HG02763 (cell line): Measurements from ENCODE around the gene FYN.

Experiments
- ATAC-seq: cut with Tn5 transposase; IDR thresholded peaks from one replicate; pipeline ENCODE4 v1.9.1; 2021; ENCODE audit warnings: mild to moderate bottlenecking, moderate library complexity; ENCODE audit not compliant: unreplicated experiment

The FYN gene

DNA sequence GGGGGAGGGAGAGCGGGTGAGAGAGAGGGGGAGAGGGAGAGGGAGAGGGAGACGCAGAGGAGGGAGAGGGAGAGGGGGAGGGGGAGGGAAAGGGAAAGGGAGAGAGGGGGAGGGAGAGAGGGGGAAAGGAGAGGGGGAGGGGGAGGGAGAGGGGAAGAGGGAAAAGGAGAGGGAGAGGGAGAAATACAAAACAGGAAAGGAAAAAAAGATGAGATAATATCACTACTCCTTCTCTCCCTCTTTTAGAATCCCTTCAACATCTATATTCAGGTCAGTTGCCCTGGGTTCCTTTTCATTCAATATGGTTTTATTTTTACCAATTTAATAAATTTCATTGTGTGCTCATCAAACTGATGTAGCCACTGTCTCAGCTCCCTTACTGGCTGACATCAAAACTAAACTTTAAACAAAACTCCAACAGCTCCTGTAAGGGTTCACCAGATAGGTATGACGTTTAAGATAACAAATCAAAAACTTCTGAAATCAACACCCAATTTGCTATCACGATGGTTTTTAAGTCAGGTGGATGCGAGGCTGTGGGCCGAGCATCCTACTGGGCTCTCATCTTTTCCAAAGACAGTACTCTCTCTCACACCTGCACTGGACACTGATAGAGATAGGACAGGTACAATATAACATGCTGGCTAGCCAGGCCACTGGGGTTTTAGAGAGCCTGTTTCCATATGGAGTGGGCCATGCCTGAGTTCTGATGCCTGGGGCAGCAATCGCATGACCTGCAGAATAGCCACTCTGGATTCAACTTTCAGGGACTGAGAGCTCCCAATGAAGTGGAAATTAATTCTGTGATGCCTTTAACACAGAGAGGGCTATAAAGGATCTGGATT, 99.5 kb downstream of the FYN start:
- no peak for ATAC-seq

GRCh38 chr6:111772381-111772780, 100.9 kb downstream of the FYN start:
- no peak for ATAC-seq

GRCh38 chr6:111771629-111772028, 101.6 kb downstream of the FYN start:
- ATAC-seq: no peak

- ATAC-seq: no peak
Observed at GRCh38 chr6:111771094-111771432, 102.2 kb downstream of the FYN start.

DNA sequence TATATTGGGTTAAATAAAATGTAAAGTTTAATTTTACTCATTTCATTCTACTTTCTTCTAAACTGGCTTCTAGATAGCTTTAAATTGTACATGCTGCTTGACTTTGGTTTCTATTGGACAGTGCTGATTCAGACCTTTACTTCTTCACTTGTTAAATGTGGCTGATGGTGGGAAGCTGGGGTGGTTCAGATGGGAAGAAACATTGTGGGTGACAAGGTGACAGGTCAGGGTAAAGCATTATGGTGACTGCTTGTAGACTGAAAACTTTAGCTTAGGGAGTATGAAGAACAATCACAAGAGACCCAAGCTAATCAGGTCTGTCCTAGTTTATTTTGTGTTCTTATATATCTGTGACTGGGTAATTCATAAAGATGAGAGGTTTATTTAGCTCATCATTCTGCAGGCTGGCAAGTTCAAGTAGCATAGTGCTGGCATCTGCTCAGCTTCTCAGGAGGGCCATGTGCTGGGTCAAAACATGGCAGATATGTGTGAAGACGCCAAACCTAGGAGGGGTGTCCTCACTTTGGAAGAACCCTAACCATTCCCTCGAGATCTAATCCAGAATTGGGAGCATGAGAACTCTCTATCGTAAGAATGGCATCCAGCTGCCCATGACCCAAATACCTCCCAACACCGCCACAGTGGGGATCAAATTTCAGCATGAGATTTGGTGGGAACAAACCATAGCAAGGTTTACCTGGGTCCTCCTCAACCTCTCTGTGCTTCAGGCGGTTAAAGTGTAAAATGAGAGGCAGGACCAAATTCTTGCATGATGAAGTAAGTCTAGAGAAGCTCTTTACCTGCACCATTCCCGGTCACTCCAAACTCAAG, 102.8 kb downstream of the FYN start:
- ATAC-seq: no peak

DNA sequence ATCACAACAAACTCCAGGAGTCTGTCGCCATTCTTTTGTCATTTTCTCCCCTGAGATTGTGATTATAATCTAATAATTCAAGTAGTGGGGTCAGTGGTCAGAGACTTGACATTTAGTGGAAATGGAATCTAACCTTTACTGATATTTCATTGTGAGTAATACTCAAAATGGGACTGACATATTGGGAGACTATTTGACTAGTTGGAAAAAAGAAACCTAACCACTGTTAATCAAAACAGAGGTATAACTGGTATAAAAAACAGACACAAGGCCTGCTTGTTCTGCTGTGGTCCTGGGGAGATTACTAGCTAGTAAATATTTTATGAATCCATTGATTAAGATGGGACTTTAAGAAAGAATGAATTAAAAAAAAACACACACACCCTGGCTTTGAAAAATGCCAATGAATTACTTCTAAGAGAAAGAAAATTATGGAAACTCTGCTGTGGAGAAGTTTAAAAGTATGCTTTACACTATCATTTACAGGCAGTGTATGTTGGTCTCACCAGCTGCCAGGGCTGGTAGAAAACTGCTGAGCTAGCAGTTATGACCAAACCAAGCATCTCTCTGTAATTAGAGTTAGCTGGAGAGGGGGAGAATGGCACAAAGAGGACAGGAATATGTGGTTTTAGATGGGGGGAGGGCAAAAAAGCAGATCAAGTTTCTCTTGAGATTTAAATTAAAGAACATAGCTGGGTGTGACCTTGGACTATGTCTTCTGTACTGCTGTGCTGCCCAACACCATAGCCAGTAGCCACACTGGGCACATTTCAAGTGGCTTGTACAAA, 103.7 kb downstream of the FYN start:
- no peak for ATAC-seq

DNA sequence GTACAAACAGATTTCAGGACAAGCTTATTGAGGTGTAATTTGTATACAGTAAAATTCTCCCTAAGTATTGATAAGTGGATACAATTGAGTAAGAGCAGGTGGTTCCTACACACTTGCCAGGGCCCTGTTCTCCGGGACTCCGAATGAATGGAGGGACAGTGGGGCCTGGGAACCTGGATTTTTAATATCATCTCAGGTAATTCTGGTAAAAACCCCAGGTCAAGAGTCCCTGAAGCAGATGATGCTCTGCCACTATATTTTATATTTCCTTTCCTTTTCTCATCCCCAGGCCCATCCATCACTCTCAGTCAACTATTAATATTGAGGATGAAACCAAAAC, 104.9 kb downstream of the FYN start:
- no peak for ATAC-seq

DNA sequence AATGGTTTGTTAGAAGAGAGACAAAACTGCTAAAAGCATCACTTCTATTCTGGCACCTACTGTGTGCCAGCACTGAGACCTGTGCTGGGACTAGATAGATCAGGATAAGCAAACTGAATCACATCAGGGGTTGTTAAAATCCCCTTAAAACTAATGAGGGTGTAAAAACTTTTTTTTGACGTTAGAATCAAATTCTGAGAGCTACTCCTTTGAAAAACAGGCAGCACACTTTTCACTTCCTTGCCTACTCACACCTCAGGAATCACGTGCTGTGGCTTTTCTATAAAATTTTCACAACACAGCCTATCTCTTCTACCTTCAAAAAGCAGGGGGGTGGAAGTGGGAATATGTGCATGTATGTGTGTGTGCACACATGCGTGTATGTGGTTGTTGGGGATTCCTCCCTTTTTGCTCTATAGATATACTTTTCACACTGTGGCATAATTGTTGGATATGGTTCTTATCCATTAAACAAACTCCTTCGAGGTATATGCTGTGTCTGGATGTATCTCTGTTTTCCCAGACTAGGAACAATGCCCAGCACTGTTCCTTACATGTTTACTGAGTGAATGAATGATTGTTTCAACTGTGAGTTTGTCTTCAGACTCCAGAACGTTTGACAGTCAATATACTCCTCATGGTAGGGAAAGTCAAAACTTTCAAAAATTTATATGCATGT, 105.4 kb downstream of the FYN start:
- no peak for ATAC-seq

GRCh38 chr6:111766201-111766857, 106.9 kb downstream of the FYN start:
- ATAC-seq: no peak

DNA sequence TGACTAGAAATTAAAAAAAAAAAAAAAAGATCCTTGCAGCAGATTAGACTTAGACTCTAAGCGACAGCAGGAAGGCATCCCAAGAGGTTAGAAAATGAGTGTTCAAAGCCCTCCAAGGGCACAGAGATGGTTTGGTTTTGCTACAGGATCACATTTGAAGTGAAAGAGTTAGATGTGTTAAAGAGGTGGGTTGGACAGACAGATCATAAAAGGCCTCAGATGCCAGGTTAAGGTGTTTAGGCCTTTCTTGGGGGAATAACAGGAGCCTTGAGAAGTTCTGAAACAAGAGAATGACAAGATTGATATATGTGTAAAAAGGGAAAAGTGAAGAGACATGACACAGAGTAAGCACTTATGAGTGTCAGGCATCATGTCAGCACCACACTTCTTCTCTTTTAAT, 107.5 kb downstream of the FYN start:
- no peak for ATAC-seq

DNA sequence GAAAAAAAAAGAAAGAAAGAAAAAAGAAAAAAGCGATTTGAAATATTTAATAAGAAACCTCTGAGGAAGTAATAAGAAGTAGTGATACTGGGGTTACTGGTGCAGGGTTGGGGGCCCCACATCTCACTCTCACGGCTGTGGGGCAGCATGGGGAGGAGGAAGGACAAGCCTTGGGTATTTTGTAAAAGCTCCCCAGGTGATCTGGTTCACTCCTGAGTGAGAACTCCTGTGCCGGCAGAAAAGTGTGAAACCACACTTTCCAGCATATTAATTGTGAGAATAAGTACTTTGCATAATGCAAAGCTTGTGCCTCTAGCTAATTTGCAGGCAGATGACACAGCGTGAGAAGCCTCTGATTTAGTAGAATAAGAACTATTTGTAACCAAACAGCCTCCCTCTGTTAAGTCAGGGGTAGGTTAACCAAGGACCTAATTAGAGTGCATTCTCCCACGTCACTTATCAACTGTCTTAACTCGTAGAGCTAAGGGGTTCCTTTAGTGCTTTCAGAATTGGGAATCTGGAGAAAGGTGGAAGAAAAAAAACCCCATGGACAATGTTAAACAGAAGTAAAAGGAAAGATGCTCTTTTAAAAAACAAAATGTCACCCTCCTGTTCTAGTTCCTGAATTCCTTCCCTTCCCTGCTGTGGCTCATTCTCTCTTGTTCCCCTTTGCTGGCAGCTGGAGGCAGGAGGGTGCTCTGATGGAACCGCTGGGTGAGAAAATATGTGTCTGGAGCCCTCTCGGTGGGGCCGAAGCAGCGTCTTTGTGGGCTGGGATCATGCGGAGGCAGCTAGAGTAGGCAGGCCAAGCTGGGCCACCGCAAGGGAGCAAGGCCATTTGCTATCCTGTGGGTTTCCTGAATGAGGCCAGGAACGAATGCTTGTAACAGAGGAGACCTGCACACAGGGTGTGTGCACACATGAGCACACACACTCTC, 108.7 kb downstream of the FYN start:
- peak; percentile 77 for ATAC-seq

DNA sequence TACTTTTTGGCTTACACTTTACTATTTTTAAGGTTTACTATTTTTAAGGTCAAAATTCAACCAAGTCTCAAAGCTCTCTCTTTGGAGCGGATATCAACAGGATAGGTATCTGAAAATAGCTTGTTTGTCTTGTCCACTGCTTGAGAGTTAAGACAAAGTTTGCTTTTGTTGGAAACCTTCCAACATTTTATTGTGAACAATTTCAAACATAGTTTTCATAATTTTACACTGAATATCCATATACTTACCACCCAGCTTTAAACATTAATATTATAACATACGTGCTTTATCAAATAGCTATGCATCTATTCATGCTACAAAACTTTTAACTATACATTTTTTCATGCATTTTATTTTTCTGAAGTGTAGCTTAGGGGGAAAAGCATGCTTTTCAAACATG, 109.9 kb downstream of the FYN start:
- no peak for ATAC-seq

- ATAC-seq: peak; percentile 45
Observed at GRCh38 chr6:111761783-111762312, 111.4 kb downstream of the FYN start.

- ATAC-seq: no peak
Observed at GRCh38 chr6:111761212-111761611, 112.0 kb downstream of the FYN start.

DNA sequence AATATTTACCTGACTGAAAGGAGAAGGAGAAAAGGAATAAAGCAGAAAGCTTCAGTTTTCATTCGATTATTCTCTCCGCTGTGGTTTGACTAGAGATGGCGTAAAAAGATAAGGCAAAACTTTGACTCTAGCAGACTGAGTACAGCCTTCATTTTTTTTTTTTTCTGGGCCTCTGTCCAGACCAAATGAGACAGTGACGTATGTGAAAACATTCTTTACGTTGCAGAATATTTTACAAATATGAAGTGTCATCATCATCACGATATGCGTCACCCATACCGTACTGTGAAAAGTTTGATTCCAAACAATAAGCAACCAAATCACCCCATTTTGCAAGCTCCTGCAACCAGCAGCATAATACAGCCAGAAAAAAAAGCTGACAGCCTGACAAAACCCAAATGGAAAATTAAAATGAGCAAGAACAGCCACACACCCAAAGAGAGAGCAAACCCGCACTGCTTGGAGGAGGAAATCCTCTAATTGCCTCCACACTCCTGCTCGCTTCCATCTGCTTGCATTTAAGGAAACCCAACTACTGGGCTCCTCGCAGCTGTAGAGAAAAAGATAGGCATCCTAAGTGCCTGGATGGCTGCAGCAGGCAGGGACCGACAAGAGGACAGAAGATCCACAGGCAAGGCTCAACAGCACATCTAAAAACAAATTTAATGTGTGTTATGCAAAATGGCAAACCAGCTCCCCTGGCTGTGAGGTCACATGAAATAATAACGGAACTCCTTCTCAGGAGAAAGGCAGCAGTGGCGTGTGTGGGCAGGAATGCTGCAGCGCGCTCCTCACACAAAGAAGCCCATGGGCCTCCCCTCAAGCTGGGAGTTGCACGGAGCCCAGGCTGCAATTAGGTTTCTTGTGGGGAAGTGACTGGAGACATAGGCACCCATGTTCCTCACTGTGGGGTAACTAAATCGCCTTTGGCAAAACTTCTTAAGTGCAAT, 113.1 kb downstream of the FYN start:
- no peak for ATAC-seq

GRCh38 chr6:111759331-111759835, 113.9 kb downstream of the FYN start:
- ATAC-seq: no peak

DNA sequence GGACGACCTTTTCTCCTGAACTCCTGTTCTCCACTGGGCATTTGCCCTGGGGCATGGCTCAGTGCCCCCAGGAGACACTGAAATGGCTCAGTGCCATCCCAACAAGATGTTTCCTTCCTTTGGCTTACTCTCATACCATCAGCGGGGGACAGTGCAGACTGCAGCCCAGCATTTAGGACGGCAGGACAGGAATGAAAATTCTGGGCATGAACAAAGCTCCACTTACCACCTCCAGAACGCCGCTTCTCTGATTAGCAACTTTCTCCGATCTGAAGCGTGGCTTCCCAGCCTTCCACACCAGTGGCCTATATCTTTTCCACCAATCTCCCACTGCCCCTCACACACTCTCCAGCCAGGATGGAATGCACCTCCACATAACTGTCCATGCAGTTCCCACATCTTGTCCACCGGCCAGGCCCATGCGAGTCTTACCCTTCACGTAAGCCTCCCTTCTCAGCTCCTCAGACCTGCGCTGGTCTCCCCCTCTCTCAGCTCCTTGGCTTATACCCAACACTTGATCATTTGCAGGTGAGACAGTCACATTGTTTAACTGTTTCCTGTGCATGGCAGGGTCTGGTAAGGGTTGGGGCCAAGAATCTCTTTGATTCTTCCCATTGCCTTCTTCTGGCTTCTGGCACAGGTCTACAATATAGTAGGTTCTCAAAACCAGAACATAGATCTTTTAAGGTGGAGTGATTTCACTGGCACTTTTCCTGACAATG, 114.5 kb downstream of the FYN start:
- ATAC-seq: no peak
